Osteoblast (primary cell): ENCODE measurements around the gene SSMEM1. TPM values are rescaled to one million over a fixed set of nuclear protein-coding genes. Genes with fewer than 3 reads are reported as not detected.

Source experiments
- DNase-seq: peaks from one replicate; pipeline ENCODE4 v3.0.0; 2011; ENCODE audit warnings: low spot score, mixed read lengths; ENCODE audit not compliant: insufficient read length; ENCODE audit errors: missing footprints
- H2AFZ ChIP-seq: 2 replicates; pipeline ENCODE4 v1.6.0; 2011; ENCODE audit warnings: mild to moderate bottlenecking, low read length
- H3K27ac ChIP-seq: 2 replicates; pipeline ENCODE4 v1.5.1; 2011; ENCODE audit warnings: mild to moderate bottlenecking, low read depth, low read length, moderate library complexity
- H3K27me3 ChIP-seq: 2 replicates; pipeline ENCODE4 v1.6.0; 2012; ENCODE audit warnings: mild to moderate bottlenecking, control low read depth, inconsistent platforms, low read length, moderate library complexity; ENCODE audit not compliant: insufficient read depth
- H3K36me3 ChIP-seq: 2 replicates; pipeline ENCODE4 v1.5.1; 2011; ENCODE audit warnings: mild to moderate bottlenecking, low read length, control low read depth, moderate library complexity; ENCODE audit not compliant: insufficient read depth
- H3K4me1 ChIP-seq: 2 replicates; pipeline ENCODE4 v1.5.1; 2011; ENCODE audit warnings: mild to moderate bottlenecking, low read length, control low read depth, moderate library complexity; ENCODE audit not compliant: insufficient read depth
- H3K4me2 ChIP-seq: 2 replicates; pipeline ENCODE4 v1.6.0; 2011; ENCODE audit warnings: mild to moderate bottlenecking, low read length; ENCODE audit not compliant: insufficient read depth
- H3K4me3 ChIP-seq: fragments of 200-600 bp; sonication (generic); 3 replicates; pipeline ENCODE4 v1.5.1; 2012; ENCODE audit warnings: mild to moderate bottlenecking, low read length, inconsistent platforms; ENCODE audit not compliant: insufficient read depth
- H3K79me2 ChIP-seq: 2 replicates; pipeline ENCODE4 v1.6.0; 2012; ENCODE audit warnings: mild to moderate bottlenecking, low read length, control low read depth, inconsistent platforms; ENCODE audit not compliant: insufficient read depth
- H3K9me3 ChIP-seq: 2 replicates; pipeline ENCODE4 v1.5.1; 2011; ENCODE audit warnings: low read depth, low read length, control low read depth
- H4K20me1 ChIP-seq: 2 replicates; pipeline ENCODE4 v1.6.0; 2012; ENCODE audit warnings: mild to moderate bottlenecking, low read length, control low read depth; ENCODE audit not compliant: insufficient read depth
- CTCF ChIP-seq: IDR thresholded peaks from 2 replicates; pipeline ENCODE4 v1.5.1; 2011; ENCODE audit warnings: mild to moderate bottlenecking, low read depth, low read length, moderate library complexity; ENCODE audit errors: extremely low read depth
- total RNA-seq: library from RNA; depleted of rRNA; stranded (reverse); fragments of >200 nt; gene quantifications from 2 replicates; pipeline ENCODE4 v1.2.3, GENCODE V29; 2012

SSMEM1 gene
- total RNA-seq, 1 donor = not detected

GRCh38 chr7:130191791-130192190 lies 15.9 kb upstream of the SSMEM1 start:
- no peaks in the 10 kb centered on the region for H3K79me2 ChIP-seq
- H3K36me3 ChIP-seq = peaks cover 9% of the 10 kb centered on the region
- peaks cover 8% of the 10 kb centered on the region for H3K4me1 ChIP-seq
- H4K20me1 ChIP-seq = no peaks in the 10 kb centered on the region
- DNase-seq = no peak
- no peaks in the 10 kb centered on the region for H3K27me3 ChIP-seq
- TF ChIP-seq CTCF = no peak
- no peak overlapping the region for H2AFZ ChIP-seq
- no peak overlapping the region for H3K27ac ChIP-seq
- H3K4me3 ChIP-seq = no peak overlapping the region
- H3K4me2 ChIP-seq = no peak overlapping the region
- H3K9me3 ChIP-seq = no peaks in the 10 kb centered on the region

- no peak for TF ChIP-seq CTCF
- Histone ChIP-seq H3K27ac (no peak overlapping the region), H3K4me2 (no peak overlapping the region), H3K36me3 (peaks cover 23% of the 10 kb centered on the region), H3K79me2 (no peaks in the 10 kb centered on the region), H4K20me1 (no peaks in the 10 kb centered on the region), H3K9me3 (no peaks in the 10 kb centered on the region), H2AFZ (no peak overlapping the region), H3K4me1 (no peaks in the 10 kb centered on the region), H3K4me3 (no peak overlapping the region), H3K27me3 (no peaks in the 10 kb centered on the region)
- DNase-seq = no peak
Observed at GRCh38 chr7:130195396-130195795, 12.3 kb upstream of the SSMEM1 start.

DNA sequence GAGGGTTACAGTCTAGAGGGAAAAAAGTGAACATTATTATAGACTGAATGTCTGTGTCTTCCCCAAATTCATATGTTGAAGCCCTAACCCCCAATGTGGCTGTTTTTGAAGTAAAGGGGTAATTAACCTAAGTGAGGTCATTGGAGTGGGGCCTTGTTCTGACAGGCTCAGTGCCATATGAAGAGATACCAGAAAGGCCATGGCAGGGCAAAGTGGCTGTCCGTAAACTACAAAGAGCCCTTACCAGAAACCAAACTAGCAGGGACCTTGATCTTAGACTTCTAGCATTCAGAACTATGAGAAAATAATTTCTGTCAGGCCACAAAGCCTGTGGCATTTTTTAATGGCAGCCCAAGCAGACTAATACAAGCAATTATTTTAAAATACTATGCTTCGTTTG lies 11.2 kb upstream of the SSMEM1 start:
- Histone ChIP-seq H3K79me2 (no peaks in the 10 kb centered on the region), H2AFZ (no peak overlapping the region), H3K4me3 (no peak overlapping the region), H3K36me3 (peaks cover 33% of the 10 kb centered on the region), H3K27ac (no peak overlapping the region), H3K4me2 (no peak overlapping the region), H3K9me3 (no peaks in the 10 kb centered on the region), H4K20me1 (no peaks in the 10 kb centered on the region), H3K27me3 (no peaks in the 10 kb centered on the region), H3K4me1 (no peaks in the 10 kb centered on the region)
- no peak for DNase-seq
- no peak for TF ChIP-seq CTCF

GRCh38 chr7:130197094-130197493 lies 10.6 kb upstream of the SSMEM1 start:
- no peak for DNase-seq
- H3K4me3 ChIP-seq = no peak overlapping the region
- no peaks in the 10 kb centered on the region for H3K27me3 ChIP-seq
- H3K36me3 ChIP-seq = peaks cover 36% of the 10 kb centered on the region
- no peak overlapping the region for H2AFZ ChIP-seq
- H3K9me3 ChIP-seq = no peaks in the 10 kb centered on the region
- no peaks in the 10 kb centered on the region for H3K4me1 ChIP-seq
- no peak overlapping the region for H3K4me2 ChIP-seq
- no peaks in the 10 kb centered on the region for H4K20me1 ChIP-seq
- peaks cover 2% of the 10 kb centered on the region for H3K79me2 ChIP-seq
- no peak overlapping the region for H3K27ac ChIP-seq
- TF ChIP-seq CTCF = no peak
